Right hindlimb (tissue), 1 donor: Measurements from ENCODE around the gene NMNAT2.
"Not testable (repeated sequence)": the region's sequence is repeated elsewhere in the genome, so short reads cannot be mapped to it uniquely, and the experiment has no call there.

Source experiments
- DNase-seq: peaks from one replicate; pipeline ENCODE4 v3.0.0-alpha.2; 2018

Gene NMNAT2

DNA sequence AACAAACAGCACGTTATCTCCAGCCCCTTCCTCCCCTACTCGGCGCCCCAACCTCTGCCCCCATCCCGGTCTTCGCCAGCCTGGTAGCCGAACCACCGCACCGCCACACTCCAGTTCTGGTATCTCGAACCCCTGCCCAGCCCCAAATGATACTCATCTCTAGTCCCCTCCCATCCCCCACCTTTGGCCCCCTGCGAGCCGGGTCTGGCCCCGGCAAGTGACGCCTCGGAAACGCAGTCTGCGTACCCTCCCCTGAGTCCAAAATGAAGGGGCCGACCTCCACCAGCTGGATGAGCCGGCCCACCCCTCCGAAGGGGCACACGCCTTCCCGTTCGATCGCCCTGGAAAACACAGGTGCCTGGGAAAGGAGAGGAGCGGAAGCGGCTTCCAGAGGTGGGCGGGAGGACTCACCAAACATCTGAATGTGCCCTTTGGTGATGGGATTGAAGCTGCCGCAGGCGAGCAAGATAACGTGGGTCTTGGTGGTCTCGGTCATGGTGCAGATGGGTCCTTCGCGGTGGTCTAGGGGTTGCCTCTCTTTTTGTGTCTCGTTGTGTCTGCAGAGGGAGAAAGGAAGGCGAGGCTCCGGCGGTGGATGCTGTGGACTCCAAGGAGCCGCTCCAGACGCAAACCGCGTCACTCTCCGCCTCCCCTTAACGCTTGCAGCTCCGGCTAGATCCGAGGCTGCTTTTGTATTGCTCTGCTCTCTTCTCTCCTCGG lies at the start of gene NMNAT2:
Gene NMNAT2, minus strand, starts transcription at position 609 of the 720 bp plus-strand sequence. Its CDS starts 113 bp downstream, at position 496.
- DNase-seq = peak; percentile 40

GRCh38 chr1:183467687-183468086 lies 49.5 kb upstream of the NMNAT2 start:
- DNase-seq = no peak

DNA sequence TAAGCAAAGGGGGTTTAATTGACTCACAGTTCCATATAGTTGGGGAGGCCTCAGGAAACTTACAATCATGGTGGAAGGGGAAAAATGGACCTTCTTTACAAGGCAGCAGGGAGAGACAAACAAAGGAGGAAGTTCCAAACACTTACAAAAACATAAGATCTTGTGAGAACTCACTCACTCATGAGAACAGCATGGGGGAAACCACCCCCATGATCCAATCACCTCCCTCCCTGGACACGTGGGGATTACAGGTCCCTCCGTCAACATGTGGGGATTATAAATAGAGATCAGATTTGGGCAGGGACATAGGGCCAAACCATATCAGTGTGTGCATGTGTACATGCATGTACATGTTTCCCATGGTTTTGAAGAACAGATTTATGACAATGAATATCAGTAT lies 48.6 kb upstream of the NMNAT2 start:
- no peak for DNase-seq

DNA sequence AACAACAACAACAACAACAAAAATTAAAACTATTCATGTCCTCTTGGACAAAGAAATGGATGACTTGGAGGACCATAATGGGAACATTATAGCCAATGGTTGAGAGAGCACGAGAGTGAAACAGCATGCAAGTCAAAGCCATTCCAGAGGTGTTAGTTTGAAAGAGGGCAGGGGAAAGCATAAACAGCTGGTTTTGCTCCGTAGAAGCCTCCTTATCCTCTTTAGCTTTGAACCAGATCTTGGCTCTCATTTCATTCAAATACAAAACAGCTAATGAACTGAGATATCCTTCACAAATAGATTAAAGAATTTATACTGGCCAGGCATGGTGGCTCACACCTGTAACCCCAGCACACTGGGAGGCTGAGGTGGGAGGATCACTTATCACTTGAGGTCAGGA lies 45.4 kb upstream of the NMNAT2 start:
- DNase-seq = no peak

GRCh38 chr1:183461350-183461749 lies 43.2 kb upstream of the NMNAT2 start:
- DNase-seq = no peak

DNA sequence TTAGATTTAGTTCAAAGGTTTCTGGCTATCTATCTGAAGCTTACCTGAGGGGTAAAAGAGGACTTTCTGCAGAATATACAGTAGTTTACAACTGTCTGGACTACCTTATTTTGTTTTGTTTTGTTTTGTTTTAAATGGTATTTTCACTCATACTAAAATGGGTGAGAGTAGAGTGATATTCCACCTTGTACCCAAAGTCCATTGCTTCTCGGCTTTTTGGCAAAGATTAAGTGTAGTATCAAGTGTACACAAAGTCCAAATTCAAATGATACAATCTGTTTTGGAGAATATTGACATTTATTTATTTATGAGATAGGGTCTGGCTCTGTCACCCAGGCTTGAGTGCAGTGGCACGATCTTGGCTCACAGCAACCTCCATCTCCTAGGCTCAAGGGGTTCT lies 42.4 kb upstream of the NMNAT2 start:
- DNase-seq = no peak

DNA sequence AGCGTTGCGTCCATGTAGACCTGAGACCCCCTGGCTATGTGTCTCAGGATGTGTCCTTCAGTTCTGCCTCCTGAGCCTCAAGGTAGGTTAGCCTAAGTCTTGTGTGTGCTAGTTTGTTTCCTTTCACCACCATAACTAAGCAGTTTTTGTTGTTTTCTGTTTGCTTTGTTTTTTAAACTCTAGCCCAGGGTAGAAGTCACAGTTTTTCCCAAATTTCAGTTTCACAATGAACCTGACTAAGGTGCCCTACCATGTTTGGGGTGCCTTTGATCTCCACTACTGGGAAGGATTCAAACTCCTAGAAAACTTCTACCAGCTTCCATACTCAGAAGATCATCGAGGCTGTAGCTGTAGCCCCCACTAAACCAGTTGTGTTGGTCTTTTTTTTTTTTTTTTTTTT lies 39.3 kb upstream of the NMNAT2 start:
- no peak for DNase-seq

- no peak for DNase-seq
Observed at GRCh38 chr1:183456826-183457225, 38.6 kb upstream of the NMNAT2 start.

DNA sequence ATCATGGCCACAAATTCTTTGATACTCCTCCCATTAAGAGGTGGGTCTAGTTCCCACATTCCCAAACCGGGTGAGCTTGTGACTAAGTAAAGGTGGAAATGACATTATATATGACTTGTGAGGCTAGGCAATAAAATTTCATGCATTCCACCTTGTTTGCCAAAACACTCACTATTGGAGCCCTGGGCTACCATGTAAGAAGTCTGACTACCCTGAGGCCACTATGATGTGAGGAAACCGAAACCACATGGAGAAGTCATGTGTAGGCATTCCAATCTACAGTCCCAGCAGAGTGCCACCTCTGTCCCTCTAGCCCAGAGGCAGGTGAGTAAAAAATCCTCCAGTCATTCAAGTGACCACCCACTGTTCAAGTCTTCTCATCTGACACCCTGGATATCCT lies 36.2 kb upstream of the NMNAT2 start:
- no peak for DNase-seq

DNA sequence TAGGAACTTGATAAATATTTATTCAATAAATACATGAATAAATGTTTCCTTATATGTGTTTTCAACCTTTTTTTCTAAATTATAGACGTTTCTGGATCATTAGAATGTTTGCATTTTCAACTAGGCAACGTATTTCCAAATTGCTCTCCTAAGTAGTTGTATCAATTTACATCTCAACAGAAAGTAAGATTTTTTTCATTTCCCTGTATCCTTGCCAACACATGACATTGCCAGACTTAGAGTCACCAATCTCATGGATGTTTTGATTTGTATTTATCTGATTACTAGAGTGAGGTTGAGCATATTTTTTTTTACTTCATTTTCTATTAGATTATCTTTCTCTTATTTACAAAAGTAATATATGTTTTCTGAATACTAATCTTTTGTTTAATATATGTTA lies 31.9 kb upstream of the NMNAT2 start:
- no peak for DNase-seq

DNA sequence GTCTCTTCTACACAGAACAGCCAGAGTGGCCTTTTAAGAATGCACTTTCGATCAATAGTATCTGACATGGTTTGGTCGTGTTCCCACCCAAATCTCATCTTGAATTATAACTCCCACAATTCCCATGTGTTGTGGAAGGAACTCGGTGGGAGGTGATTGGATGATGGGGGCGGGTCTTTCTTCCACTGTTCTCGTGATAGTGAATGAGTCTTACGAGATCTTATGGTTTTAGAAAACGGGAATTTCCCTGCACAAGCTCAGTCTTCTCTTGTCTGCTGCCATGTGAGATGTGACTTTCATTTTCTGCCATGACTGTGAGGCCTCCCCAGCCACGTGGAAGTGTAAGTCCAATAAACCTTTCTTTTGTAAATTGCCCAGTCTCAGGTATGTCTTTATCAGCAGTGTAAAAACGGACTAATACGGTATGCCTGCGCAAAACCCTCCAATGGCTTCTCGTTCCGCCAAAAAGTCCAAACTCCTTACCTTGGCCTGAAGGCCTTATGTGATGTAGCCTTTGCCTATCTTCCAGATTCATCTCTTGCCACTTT lies 31.1 kb upstream of the NMNAT2 start:
- no peak for DNase-seq

- peak; percentile 17 for DNase-seq
Observed at GRCh38 chr1:183444243-183444642, 26.1 kb upstream of the NMNAT2 start.

DNA sequence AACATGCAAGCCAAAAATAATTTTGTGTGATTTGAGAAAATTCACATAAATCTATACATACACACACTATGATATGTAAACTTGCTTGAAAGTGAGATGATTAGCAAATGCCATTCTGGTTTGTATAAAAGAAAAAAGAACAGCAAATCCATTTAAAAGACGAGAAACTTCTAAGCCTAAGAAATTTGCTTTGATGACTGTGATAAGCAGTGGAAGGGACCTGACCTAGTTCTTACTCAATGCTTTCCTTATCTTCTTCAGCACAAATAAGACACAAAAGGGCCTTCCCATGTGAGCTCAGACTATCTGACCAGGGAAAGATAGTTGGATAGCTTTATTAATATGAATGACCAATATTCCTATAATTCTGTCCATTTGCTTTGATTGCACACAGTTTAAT lies 25.3 kb upstream of the NMNAT2 start:
- no peak for DNase-seq

- peak; percentile 24 for DNase-seq
Observed at GRCh38 chr1:183443011-183443410, 24.8 kb upstream of the NMNAT2 start.

- DNase-seq = no peak
Observed at GRCh38 chr1:183438060-183438459, 19.9 kb upstream of the NMNAT2 start.

DNA sequence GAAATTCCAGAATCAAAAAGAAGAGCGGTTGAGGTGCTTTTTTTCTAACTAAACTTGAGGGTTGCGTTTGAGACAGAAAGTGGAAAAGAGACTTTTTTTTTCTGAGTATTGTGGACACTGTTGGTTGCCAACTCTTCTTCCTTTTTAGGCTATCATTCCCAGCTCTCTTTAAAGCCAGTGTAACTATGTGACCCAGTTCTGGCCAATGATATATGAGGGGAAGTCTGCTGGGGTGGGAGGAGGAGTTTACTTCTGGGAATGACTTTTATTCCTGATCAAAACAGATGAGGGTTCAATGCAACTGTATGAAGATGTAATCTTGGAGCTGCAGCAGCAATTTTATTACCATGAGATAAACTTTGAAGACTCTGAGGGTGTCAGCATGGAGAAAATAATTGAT lies 17.3 kb upstream of the NMNAT2 start:
- no peak for DNase-seq

GRCh38 chr1:183433703-183434102 lies 15.5 kb upstream of the NMNAT2 start:
- no peak for DNase-seq

DNA sequence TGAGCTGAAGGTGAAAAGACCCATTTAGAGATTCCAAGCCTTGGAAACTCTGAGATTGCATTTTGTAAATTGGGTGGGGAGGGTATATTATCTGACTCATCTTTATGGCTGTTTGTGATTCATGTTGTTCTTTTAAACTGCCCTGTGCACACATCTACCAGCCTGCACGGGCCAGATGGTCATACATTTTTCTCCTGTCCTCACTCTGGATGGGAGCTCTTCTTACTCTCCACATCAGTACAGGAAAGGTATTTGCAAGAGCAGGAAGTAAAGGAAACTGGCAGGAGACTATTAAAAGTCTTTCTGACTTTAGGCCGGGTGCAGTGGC lies 14.3 kb upstream of the NMNAT2 start:
- DNase-seq = no peak

- no peak for DNase-seq
Observed at GRCh38 chr1:183431840-183432547, 13.8 kb upstream of the NMNAT2 start.

GRCh38 chr1:183427591-183427990 lies 9.4 kb upstream of the NMNAT2 start:
- not testable (repeated sequence) for DNase-seq

GRCh38 chr1:183424691-183425090 lies 6.5 kb upstream of the NMNAT2 start:
- no peak for DNase-seq

GRCh38 chr1:183423541-183423940 lies 5.4 kb upstream of the NMNAT2 start:
- DNase-seq = no peak

- no peak for DNase-seq
Observed at GRCh38 chr1:183419399-183419798, 1.2 kb upstream of the NMNAT2 start.

DNA sequence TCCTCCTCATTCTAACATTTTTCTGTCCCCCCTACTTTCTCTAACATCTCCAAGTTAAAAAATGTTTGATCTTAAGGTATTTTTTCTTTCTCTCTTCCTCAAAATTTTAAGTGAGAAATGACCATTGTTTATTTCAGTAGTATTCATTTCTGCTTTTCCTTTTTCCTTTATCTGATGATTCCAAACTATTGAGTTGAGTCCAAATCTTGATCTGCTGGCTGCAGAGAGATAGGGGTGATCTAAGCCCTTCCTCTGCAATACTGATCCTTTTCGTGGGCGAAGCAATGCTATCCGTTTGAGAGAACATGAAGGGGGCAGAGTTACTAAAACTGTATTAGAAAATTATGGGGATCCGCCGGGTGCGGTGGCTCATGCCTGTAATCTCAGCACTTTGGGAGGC lies 516 bp upstream of the NMNAT2 start:
- DNase-seq = no peak
